Ammon's horn (tissue), 1 donor: ENCODE results near the gene PGP.

Source experiments
- DNase-seq: peaks from one replicate; pipeline ENCODE4 v3.0.0-alpha.2; 2016; ENCODE audit warnings: low spot score

Gene PGP

DNA sequence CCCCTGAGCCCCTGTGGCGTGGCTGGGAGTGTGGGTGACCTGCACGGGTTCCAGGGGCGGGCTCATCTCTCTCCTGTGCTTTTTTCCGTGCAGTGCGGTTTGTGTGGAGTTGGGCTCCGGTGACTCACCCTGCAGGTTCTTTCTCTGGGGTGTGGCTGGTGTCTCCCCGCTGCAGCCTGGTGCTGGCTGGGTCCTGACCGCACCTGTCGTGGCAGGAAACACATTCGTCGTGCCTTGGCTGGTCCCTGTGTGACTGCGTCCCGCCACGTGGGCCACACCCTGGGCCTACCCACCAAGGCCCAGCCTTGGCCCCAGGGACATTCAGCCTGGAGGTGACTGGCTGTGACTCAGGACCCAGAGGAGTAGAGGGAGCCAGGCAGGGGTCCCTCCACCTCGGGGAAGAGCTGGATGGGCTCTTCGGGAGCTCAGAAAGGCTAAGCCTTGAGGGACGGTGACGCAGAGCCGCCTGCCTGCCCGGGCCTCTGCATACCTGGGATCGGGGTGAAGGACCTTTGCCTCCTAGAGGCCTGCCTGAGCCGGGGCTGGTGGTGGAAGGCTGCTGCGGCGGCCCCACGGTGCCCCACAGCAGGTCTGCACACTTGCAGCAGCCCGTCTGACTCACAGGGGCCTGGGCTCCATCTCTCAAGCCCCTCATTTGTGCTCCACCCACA is 51.3 kb downstream of the PGP start:
- DNase-seq = no peak

DNA sequence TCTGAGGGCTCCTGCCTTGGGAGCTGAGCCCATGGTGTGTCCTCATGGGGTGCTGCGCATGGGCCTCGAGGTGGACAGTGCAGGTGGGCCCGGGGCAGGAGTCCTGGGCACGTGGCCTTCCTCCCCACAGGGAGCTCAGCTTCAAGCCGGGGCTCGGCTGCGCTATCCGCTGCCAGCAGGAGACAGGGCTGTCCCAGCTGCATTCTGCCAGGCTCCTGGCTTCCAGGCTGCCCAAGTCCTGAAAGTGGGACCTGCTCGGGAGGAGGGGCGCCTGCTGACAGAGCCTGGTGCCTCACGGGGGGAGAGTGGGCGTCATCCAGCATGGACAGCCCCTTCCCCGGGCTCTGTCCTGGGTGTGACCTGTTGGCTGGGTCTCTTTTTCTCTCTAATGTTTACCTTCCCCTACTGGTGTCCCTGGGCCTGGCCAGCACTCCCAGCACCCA is 51.9 kb downstream of the PGP start:
- no peak for DNase-seq

DNA sequence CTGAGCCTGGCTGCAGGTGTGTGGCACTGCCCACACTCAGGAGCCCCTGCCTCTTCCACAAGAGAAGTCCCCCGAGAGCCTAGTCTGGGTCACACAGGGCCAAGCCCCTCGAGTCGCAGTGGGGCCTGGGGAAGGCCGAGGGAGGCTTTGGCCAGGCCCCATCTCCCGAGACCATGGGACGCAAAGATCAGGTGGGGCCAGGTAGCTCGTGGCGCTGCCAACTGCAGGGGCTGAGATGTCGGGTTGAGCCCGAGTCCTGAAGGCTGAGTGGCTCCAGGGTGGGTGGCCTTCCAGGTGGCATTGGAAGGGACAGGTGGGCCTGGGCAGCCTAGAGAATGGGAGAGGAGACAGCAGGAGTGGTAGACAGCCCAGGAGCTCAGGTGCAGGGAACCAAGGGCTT is 52.7 kb downstream of the PGP start:
- DNase-seq = no peak
